IMR-90 (cell line): Measurements from ENCODE around the gene PPFIBP2. TPM values are rescaled to one million over a fixed set of nuclear protein-coding genes. Genes with fewer than 3 reads are reported as not detected.

ENCODE experiments used
- ATAC-seq: fragments of 200-7000 bp; cut with Tn5 transposase; 2 replicates; pipeline ENCODE4 v1.9.1; 2020; ENCODE audit warnings: low read depth, mild to moderate bottlenecking, moderate library complexity
- BruUV-seq: library from RNA; stranded (reverse); fragments of 400-500 nt; replicated peaks from 2 replicates; lab custom pipeline; 2021; lab: Mats Ljungman, UMichigan
- CTCF ChIA-PET: fragments of 300-600 bp; formaldehyde crosslinking; extraction: SDS; loops from one replicate; lab custom pipeline; 2021; ENCODE audit warnings: antibody characterized with exemption; lab: Yijun Ruan, JAX
- POLR2A ChIA-PET: fragments of 300-600 bp; sonication (Branson Sonifier 250); formaldehyde crosslinking; loops from one replicate; lab custom pipeline; 2022; ENCODE audit warnings: antibody characterized with exemption; ENCODE audit not compliant: unreplicated experiment; lab: Charles Lee
- DNase-seq: peaks from one replicate; pipeline ENCODE4 v3.0.0; 2013
- H2AFZ ChIP-seq: replicated peaks from 2 replicates; pipeline ENCODE3; 2013; ENCODE audit warnings: low read length, mild to moderate bottlenecking; ENCODE audit not compliant: poor library complexity
- H2AK5ac ChIP-seq: 2 replicates; pipeline ENCODE4 v1.6.1; 2013; ENCODE audit warnings: low read depth, low read length, inconsistent platforms
- H2AK9ac ChIP-seq: replicated peaks from 2 replicates; pipeline ENCODE3; 2013; ENCODE audit warnings: mild to moderate bottlenecking, low read depth, low read length, moderate library complexity; ENCODE audit not compliant: poor library complexity
- H2BK120ac ChIP-seq: 2 replicates; pipeline ENCODE4 v1.6.1; 2013; ENCODE audit warnings: low read depth, low read length, inconsistent platforms
- H2BK15ac ChIP-seq: 3 replicates; pipeline ENCODE4 v1.6.1; 2013; ENCODE audit warnings: low read depth, low read length, inconsistent platforms
- H2BK20ac ChIP-seq: 2 replicates; pipeline ENCODE4 v1.6.1; 2013; ENCODE audit warnings: low read depth, mild to moderate bottlenecking, inconsistent platforms, low read length, moderate library complexity
- H2BK5ac ChIP-seq: 2 replicates; pipeline ENCODE4 v1.6.1; 2013; ENCODE audit warnings: mild to moderate bottlenecking, low read depth, low read length, inconsistent platforms; ENCODE audit not compliant: poor library complexity, severe bottlenecking
- H3K14ac ChIP-seq: replicated peaks from 2 replicates; pipeline ENCODE4 v1.6.1; 2013; ENCODE audit warnings: low read depth, low read length, inconsistent platforms
- H3K18ac ChIP-seq: 2 replicates; pipeline ENCODE4 v1.6.1; 2013; ENCODE audit warnings: low read depth, low read length, control low read depth
- H3K23ac ChIP-seq: 2 replicates; pipeline ENCODE4 v1.6.1; 2013; ENCODE audit warnings: low read depth, low read length, inconsistent platforms
- H3K27ac ChIP-seq: 2 replicates; pipeline ENCODE4 v1.5.1; 2013; ENCODE audit warnings: mild to moderate bottlenecking, control low read depth, low read length; ENCODE audit not compliant: insufficient read depth
- H3K27me3 ChIP-seq: 2 replicates; pipeline ENCODE4 v1.6.1; 2013; ENCODE audit warnings: low read length; ENCODE audit not compliant: control insufficient read depth, insufficient read depth
- H3K36me3 ChIP-seq: 2 replicates; pipeline ENCODE4 v1.6.1; 2013; ENCODE audit warnings: low read length, mixed read lengths; ENCODE audit not compliant: control insufficient read depth, insufficient read depth
- H3K4ac ChIP-seq: 2 replicates; pipeline ENCODE4 v1.6.1; 2013; ENCODE audit warnings: low read depth, low read length, inconsistent platforms
- H3K4me1 ChIP-seq: 2 replicates; pipeline ENCODE4 v1.6.1; 2013; ENCODE audit warnings: low read length, mixed read lengths; ENCODE audit not compliant: control insufficient read depth, insufficient read depth
- H3K4me2 ChIP-seq: 2 replicates; pipeline ENCODE4 v1.6.1; 2013; ENCODE audit warnings: low read depth, mild to moderate bottlenecking, control low read depth, low read length, moderate library complexity
- H3K4me3 ChIP-seq: 2 replicates; pipeline ENCODE4 v1.5.1; 2013; ENCODE audit warnings: low read depth, mild to moderate bottlenecking, control low read depth, low read length, moderate library complexity; ENCODE audit not compliant: insufficient read depth
- H3K56ac ChIP-seq: 2 replicates; pipeline ENCODE4 v1.6.1; 2013; ENCODE audit warnings: low read length, inconsistent platforms; ENCODE audit not compliant: insufficient read depth; ENCODE audit errors: extremely low read depth
- H3K79me1 ChIP-seq, 2 experiments: 2 replicates each; pipeline ENCODE4 v1.6.1; 2013; ENCODE audit warnings: low read length in 2 of 2, inconsistent platforms in 1 of 2, low read depth in 1 of 2
- H3K9ac ChIP-seq: 2 replicates; pipeline ENCODE4 v1.6.1; 2013; ENCODE audit warnings: low read depth, low read length, control low read depth
- H3K9me1 ChIP-seq: 2 replicates; pipeline ENCODE4 v1.6.1; 2013; ENCODE audit warnings: low read length, inconsistent platforms; ENCODE audit not compliant: insufficient read depth
- H3K9me3 ChIP-seq: 2 replicates; pipeline ENCODE4 v1.6.1; 2013; ENCODE audit warnings: low read length; ENCODE audit not compliant: control insufficient read depth, insufficient read depth
- H4K20me1 ChIP-seq: 2 replicates; pipeline ENCODE4 v1.6.1; 2013; ENCODE audit warnings: low read length, inconsistent platforms; ENCODE audit not compliant: insufficient read depth
- H4K5ac ChIP-seq: 2 replicates; pipeline ENCODE4 v1.6.1; 2013; ENCODE audit warnings: mild to moderate bottlenecking, low read depth, low read length, control low read depth
- H4K8ac ChIP-seq, 2 experiments: 2 replicates each; pipeline ENCODE4 v1.6.1; 2013; ENCODE audit warnings: low read depth in 2 of 2, low read length in 2 of 2, control low read depth in 1 of 2, inconsistent platforms in 1 of 2
- H4K91ac ChIP-seq: 2 replicates; pipeline ENCODE4 v1.6.1; 2013; ENCODE audit warnings: low read depth, low read length, inconsistent platforms; ENCODE audit not compliant: insufficient read depth
- CHD1 ChIP-seq: IDR thresholded peaks from 2 replicates; pipeline ENCODE4 v1.6.1; 2012; ENCODE audit warnings: low read depth, low read length, improper control_type of control experiment
- MAFK ChIP-seq: IDR thresholded peaks from 2 replicates; pipeline ENCODE4 v1.6.1; 2012; ENCODE audit warnings: low read depth, low read length, improper control_type of control experiment
- MAZ ChIP-seq: IDR thresholded peaks from 2 replicates; pipeline ENCODE4 v1.6.1; 2012; ENCODE audit warnings: low read depth, mild to moderate bottlenecking, low read length, improper control_type of control experiment, moderate library complexity, borderline replicate concordance
- POLR2A ChIP-seq: IDR thresholded peaks from 2 replicates; pipeline ENCODE4 v1.6.1; 2012; ENCODE audit warnings: mild to moderate bottlenecking, low read depth, low read length
- WGBS, 2 experiments: methylation state at CpG; one replicate each; pipeline versions ENCODE4 v1.1.5 to v1.1.7; 2013; ENCODE audit warnings: missing lambda C conversion rate in 2 of 2; ENCODE audit not compliant: insufficient read length in 1 of 2; ENCODE audit errors: extremely low coverage in 2 of 2; 5-methylcytosine and 5-hydroxymethylcytosine counted together
- dilution Hi-C: fragments of 300-500 bp; cut with HindIII; formaldehyde crosslinking; loops from one replicate; pipeline ENCODE4 v1.14.3; 2018; ENCODE audit warnings: low sequenced_read_pairs; ENCODE audit not compliant: unreplicated experiment
- in situ Hi-C: fragments of 300-500 bp; cut with MboI; formaldehyde crosslinking; loops from 3 replicates; pipeline ENCODE4 v1.14.3; 2019; ENCODE audit warnings: low sequenced_read_pairs, inconsistent platforms, mixed read lengths
- intact Hi-C: fragments of 100-400 bp; cut with micrococcal nuclease; formaldehyde crosslinking; loops from 2 replicates; pipeline ENCODE4 v1.10.0; 2022
- polyA plus RNA-seq, 3 experiments: library from polyadenylated mRNA; depleted of rRNA; stranded (reverse); fragments of >200 nt; gene quantifications; 2 replicates each; pipeline ENCODE4 v1.2.3, GENCODE V29; 2012; ENCODE audit warnings: low replicate concordance in 1 of 3
- total RNA-seq: library from RNA; depleted of rRNA; stranded (reverse); fragments of >200 nt; gene quantifications from 2 replicates; pipeline ENCODE4 v1.2.3, GENCODE V29; 2012

Gene PPFIBP2
- total and polyA plus RNA-seq, 2 of the 4 experiments (the other 2 are of a cell fraction), result 6.0 to 11.8 TPM

GRCh38 chr11:7555052-7555699 lies 41.4 kb downstream of the PPFIBP2 start:
- no peak overlapping the region for H3K4me3 ChIP-seq
- no peak overlapping the region for H4K8ac ChIP-seq
- no peaks in the 10 kb centered on the region for H3K79me1 ChIP-seq
- no peak for ATAC-seq
- WGBS, 2 experiments, result 26% methylated on average over 3 of the region's 7 CpGs; no CpG with 5 or more reads in 1 of the 2 experiments
- H2BK120ac ChIP-seq, result no peak overlapping the region
- no peak for DNase-seq
- no peak overlapping the region for H4K91ac ChIP-seq
- H3K4me1 ChIP-seq, result peaks cover 3% of the 10 kb centered on the region
- dilution Hi-C loops (no loop called here), intact Hi-C loops (no loop called here), in situ Hi-C loops (loop anchor here (25.0 kb wide), 2 partner anchors 332 to 432 kb away; partner anchors contain the start of gene EIF3F)
- no peak overlapping the region for H3K4me2 ChIP-seq
- no peak overlapping the region for H2AFZ ChIP-seq
- H4K5ac ChIP-seq, result no peak overlapping the region
- CTCF ChIA-PET, result no interaction called here
- no peak overlapping the region for H2BK15ac ChIP-seq
- H3K27me3 ChIP-seq, result 0 out of 2 replicates have a peak, but pooled peaks cover 2% of the 10 kb centered on the region
- no peak for TF ChIP-seq MAZ
- no peak for TF ChIP-seq POLR2A
- no peak for TF ChIP-seq MAFK
- no peak for TF ChIP-seq CHD1
- H3K18ac ChIP-seq, result no peak overlapping the region
- H3K23ac ChIP-seq, result no peak overlapping the region
- no peak overlapping the region for H2BK5ac ChIP-seq
- H3K4ac ChIP-seq, result no peak overlapping the region
- H3K14ac ChIP-seq, result no peak overlapping the region
- no peak overlapping the region for H2AK9ac ChIP-seq
- POLR2A ChIA-PET, result interaction anchor here (0.6 kb wide), 1 partner anchor 163 kb away, joined by 9 read pairs; no protein-coding TSS in a partner anchor
- H3K27ac ChIP-seq, result no peak overlapping the region
- H3K9ac ChIP-seq, result no peak overlapping the region
- no peak overlapping the region for H2AK5ac ChIP-seq
- H3K56ac ChIP-seq, result no peak overlapping the region
- H2BK20ac ChIP-seq, result no peak overlapping the region
- H3K9me1 ChIP-seq, result no peaks in the 10 kb centered on the region
- H4K20me1 ChIP-seq, result no peaks in the 10 kb centered on the region
- H3K9me3 ChIP-seq, result no peaks in the 10 kb centered on the region
- BruUV-seq, result no TSS peak
- H3K36me3 ChIP-seq, result no peaks in the 10 kb centered on the region
